ENCODE results near the gene AHR.
"Not testable (repeated sequence)": the region's sequence is repeated elsewhere in the genome, so short reads cannot be mapped to it uniquely, and the experiment has no call there.

AHR gene

DNA sequence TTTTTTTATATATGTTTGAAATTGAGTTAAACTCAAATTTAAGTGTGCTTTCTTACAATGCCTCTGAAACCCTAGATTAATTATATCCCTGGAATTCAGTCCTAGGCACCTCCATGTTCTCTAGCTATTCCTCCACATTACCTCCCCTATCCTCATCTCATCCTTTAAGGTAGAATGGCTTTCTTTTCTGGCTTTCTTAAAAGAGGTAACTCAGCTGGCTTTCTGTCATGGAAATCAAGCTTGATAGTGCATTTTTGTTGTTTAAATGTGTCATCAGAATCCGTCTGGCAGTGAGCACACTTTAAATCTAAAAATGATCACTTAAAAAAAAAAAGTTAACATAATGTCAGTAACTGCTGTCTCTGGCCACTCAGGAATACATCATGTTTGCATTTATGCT, 42.2 kb downstream of the AHR start:
- no peak overlapping the region for H3K4me3 Mint-ChIP-seq
- DNase-seq = no peak
- no peaks in the 10 kb centered on the region for H3K9me3 Mint-ChIP-seq
- no peak for ATAC-seq
- H3K4me1 Mint-ChIP-seq = peaks cover 3% of the 10 kb centered on the region
- H3K36me3 Mint-ChIP-seq (ENCODE audit: low read depth) = peaks cover 39% of the 10 kb centered on the region
- H3K27me3 Mint-ChIP-seq = no peaks in the 10 kb centered on the region
- no peak overlapping the region for H3K27ac Mint-ChIP-seq

DNA sequence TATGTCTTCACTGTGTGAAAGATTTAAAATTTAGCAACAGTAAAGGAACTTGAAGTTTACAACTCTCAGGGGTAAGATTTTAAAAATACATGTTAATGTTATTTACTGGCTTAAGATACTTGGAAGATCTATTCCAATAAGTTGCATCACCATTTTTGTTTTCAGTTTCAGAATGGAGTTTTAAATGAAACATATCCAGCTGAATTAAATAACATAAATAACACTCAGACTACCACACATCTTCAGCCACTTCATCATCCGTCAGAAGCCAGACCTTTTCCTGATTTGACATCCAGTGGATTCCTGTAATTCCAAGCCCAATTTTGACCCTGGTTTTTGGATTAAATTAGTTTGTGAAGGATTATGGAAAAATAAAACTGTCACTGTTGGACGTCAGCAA, 44.3 kb downstream of the AHR start:
- H3K36me3 Mint-ChIP-seq (ENCODE audit: low read depth) = peaks cover 34% of the 10 kb centered on the region
- no peak overlapping the region for H3K4me3 Mint-ChIP-seq
- H3K27me3 Mint-ChIP-seq = no peaks in the 10 kb centered on the region
- H3K27ac Mint-ChIP-seq = no peak overlapping the region
- DNase-seq = no peak
- peaks cover 3% of the 10 kb centered on the region for H3K4me1 Mint-ChIP-seq
- H3K9me3 Mint-ChIP-seq = no peaks in the 10 kb centered on the region
- no peak for ATAC-seq

DNA sequence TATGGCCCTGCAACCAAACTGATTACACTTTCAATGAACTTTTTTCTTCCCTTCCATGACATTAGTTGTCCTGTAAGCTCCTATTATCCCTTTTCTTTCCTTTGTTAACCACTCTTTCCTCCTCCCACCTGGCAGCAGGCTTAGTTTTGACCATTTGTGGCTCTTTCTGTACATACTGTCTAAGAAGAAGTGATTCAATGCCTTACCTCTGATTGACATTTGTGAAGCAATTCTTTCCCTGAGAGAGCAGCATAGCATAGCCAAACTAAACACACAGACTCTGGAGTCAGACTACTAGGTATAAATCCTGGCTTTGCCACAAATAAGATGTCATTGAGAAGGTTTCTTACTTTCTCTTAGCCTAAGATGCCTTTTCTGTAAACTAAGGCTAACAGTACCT, 48.9 kb downstream of the AHR start:
- Mint-ChIP-seq H3K27ac (no peak overlapping the region), H3K4me3 (no peak overlapping the region), H3K4me1 (peaks cover 12% of the 10 kb centered on the region), H3K36me3 (ENCODE audit: low read depth) (peaks cover 51% of the 10 kb centered on the region), H3K27me3 (no peaks in the 10 kb centered on the region), H3K9me3 (peaks cover 18% of the 10 kb centered on the region)
- no peak for DNase-seq
- ATAC-seq = no peak

DNA sequence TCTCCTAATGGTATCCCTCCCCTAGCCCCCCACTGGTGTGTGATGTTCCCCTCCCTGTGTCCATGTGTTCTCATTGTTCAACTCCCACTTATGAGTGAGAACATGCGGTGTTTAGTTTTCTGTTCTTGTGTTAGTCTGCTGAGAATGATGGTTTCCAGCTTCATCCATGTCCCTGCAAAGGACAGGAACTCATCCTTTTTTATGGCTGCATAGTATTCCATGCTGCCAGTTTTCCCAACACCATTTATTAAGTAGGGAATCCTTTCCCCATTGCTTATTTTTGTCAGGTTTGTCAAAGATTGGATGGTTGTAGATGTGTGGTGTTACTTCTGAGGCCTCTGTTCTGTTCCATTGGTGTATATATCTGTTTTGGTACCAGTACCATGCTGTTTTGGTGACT, 50.5 kb downstream of the AHR start:
- H3K4me3 Mint-ChIP-seq, H3K27me3 Mint-ChIP-seq, H3K27ac Mint-ChIP-seq, H3K4me1 Mint-ChIP-seq, DNase-seq, ATAC-seq: not testable (repeated sequence)
- H3K36me3 Mint-ChIP-seq (ENCODE audit: low read depth) = peaks cover 48% of the 10 kb centered on the region
- peaks cover 18% of the 10 kb centered on the region for H3K9me3 Mint-ChIP-seq

DNA sequence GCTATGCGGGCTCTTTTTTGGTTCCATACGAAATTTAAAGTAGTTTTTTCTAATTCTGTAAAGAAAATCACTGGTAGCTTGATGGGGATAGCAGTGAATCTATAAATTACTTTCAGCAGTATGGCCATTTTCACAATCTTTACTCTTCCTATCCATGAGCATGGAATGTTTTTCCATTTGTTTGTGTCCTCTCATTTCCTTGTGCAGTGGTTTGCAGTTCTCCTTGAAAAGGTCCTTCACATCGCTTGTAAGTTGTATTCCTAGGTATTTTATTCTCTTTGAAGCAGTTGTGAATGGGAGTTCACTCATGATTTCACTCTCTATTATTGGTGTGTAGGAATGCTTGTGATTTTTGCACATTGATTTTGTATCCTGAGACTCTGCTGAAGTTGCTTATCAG, 51.9 kb downstream of the AHR start:
- not testable (repeated sequence) for H3K27me3 Mint-ChIP-seq, H3K4me1 Mint-ChIP-seq, DNase-seq, H3K27ac Mint-ChIP-seq, ATAC-seq, H3K4me3 Mint-ChIP-seq
- H3K9me3 Mint-ChIP-seq = peaks cover 18% of the 10 kb centered on the region
- H3K36me3 Mint-ChIP-seq (ENCODE audit: low read depth) = peaks cover 46% of the 10 kb centered on the region

- peaks cover 32% of the 10 kb centered on the region for H3K36me3 Mint-ChIP-seq (ENCODE audit: low read depth)
- H3K4me1 Mint-ChIP-seq, DNase-seq, H3K4me3 Mint-ChIP-seq, H3K27ac Mint-ChIP-seq, ATAC-seq, H3K27me3 Mint-ChIP-seq: not testable (repeated sequence)
- H3K9me3 Mint-ChIP-seq = peaks cover 18% of the 10 kb centered on the region
Measured at GRCh38 chr7:17353650-17354419, 55.4 kb downstream of the AHR start.

- H3K9me3 Mint-ChIP-seq = peaks cover 18% of the 10 kb centered on the region
- ATAC-seq (no peak), DNase-seq (no peak)
- H3K27ac Mint-ChIP-seq = no peak overlapping the region
- H3K36me3 Mint-ChIP-seq (ENCODE audit: low read depth) = peaks cover 27% of the 10 kb centered on the region
- no peaks in the 10 kb centered on the region for H3K27me3 Mint-ChIP-seq
- peaks cover 9% of the 10 kb centered on the region for H3K4me1 Mint-ChIP-seq
- H3K4me3 Mint-ChIP-seq = no peak overlapping the region
Measured at GRCh38 chr7:17354473-17354872, 56.0 kb downstream of the AHR start.

GRCh38 chr7:17355050-17355449, 56.6 kb downstream of the AHR start:
- ATAC-seq = no peak

GRCh38 chr7:17357952-17358351, 59.5 kb downstream of the AHR start:
- H3K9me3 Mint-ChIP-seq = peaks cover 8% of the 10 kb centered on the region

More at GRCh38 chr7:17355050-17355449, 56.6 kb downstream of the AHR start:
- DNase-seq = no peak
- H3K9me3 Mint-ChIP-seq = peaks cover 18% of the 10 kb centered on the region
- H3K27me3 Mint-ChIP-seq = no peaks in the 10 kb centered on the region
- no peak overlapping the region for H3K27ac Mint-ChIP-seq
- H3K4me3 Mint-ChIP-seq = no peak overlapping the region
- peaks cover 9% of the 10 kb centered on the region for H3K4me1 Mint-ChIP-seq
- peaks cover 22% of the 10 kb centered on the region for H3K36me3 Mint-ChIP-seq (ENCODE audit: low read depth)

GRCh38 chr7:17359610-17360009, 61.2 kb downstream of the AHR start:
- H3K9me3 Mint-ChIP-seq = peaks cover 8% of the 10 kb centered on the region
- no peak overlapping the region for H3K27ac Mint-ChIP-seq
- no peak overlapping the region for H3K4me3 Mint-ChIP-seq
- no peaks in the 10 kb centered on the region for H3K27me3 Mint-ChIP-seq
- no peak for ATAC-seq
- no peaks in the 10 kb centered on the region for H3K36me3 Mint-ChIP-seq (ENCODE audit: low read depth)
- no peak for DNase-seq
- H3K4me1 Mint-ChIP-seq = no peaks in the 10 kb centered on the region

More at GRCh38 chr7:17357952-17358351, 59.5 kb downstream of the AHR start:
- peaks cover 3% of the 10 kb centered on the region for H3K36me3 Mint-ChIP-seq (ENCODE audit: low read depth)
- no peaks in the 10 kb centered on the region for H3K4me1 Mint-ChIP-seq
- DNase-seq (no peak), ATAC-seq (no peak)
- H3K27ac Mint-ChIP-seq = no peak overlapping the region
- H3K4me3 Mint-ChIP-seq = no peak overlapping the region
- no peaks in the 10 kb centered on the region for H3K27me3 Mint-ChIP-seq

DNA sequence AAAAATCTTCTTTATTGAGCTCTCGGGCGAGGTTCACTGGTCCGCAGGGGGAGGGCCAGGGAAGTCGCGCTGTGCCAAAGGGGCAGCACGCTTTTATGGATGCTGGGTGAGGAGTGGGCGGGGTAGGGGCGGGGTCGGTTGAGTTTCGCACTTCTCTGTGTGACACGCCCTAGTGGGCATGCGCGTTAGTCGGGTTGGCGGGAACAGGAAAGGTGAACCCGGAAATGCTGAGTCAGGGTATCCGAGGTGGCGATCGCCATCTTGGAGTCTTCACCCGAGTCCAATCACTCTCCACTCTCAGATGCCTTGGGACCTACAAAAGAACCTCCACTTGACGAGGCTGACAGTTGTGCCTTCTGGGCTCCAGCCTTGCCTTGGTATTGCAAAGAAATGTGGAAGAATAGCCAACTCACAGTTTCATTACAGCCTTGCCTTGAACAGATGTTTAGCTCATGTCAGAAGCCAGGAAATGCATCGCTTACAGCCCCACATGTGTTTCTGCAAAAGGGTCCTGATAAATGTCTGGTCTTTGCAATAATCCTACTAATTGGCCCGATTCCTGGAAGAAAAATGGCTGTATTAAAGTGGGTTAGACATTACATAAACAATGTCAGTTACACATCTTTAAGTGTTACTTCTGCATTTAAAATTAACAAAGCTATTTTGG, 64.1 kb downstream of the AHR start:
- H3K4me3 Mint-ChIP-seq = no peak overlapping the region
- no peak for DNase-seq
- no peaks in the 10 kb centered on the region for H3K36me3 Mint-ChIP-seq (ENCODE audit: low read depth)
- no peaks in the 10 kb centered on the region for H3K27me3 Mint-ChIP-seq
- H3K27ac Mint-ChIP-seq = no peak overlapping the region
- no peak for ATAC-seq
- no peaks in the 10 kb centered on the region for H3K4me1 Mint-ChIP-seq
- peaks cover 8% of the 10 kb centered on the region for H3K9me3 Mint-ChIP-seq

GRCh38 chr7:17364671-17365070, 66.2 kb downstream of the AHR start:
- Mint-ChIP-seq H3K4me3 (no peak overlapping the region), H3K27me3 (no peaks in the 10 kb centered on the region), H3K9me3 (peaks cover 8% of the 10 kb centered on the region), H3K4me1 (no peaks in the 10 kb centered on the region), H3K27ac (no peak overlapping the region), H3K36me3 (ENCODE audit: low read depth) (no peaks in the 10 kb centered on the region)
- DNase-seq = no peak
- no peak for ATAC-seq

GRCh38 chr7:17365775-17366174, 67.3 kb downstream of the AHR start:
- DNase-seq (no peak), ATAC-seq (no peak)
- no peaks in the 10 kb centered on the region for H3K4me1 Mint-ChIP-seq
- H3K4me3 Mint-ChIP-seq = no peak overlapping the region
- no peaks in the 10 kb centered on the region for H3K36me3 Mint-ChIP-seq (ENCODE audit: low read depth)
- H3K9me3 Mint-ChIP-seq = peaks cover 8% of the 10 kb centered on the region
- H3K27me3 Mint-ChIP-seq = no peaks in the 10 kb centered on the region
- no peak overlapping the region for H3K27ac Mint-ChIP-seq

DNA sequence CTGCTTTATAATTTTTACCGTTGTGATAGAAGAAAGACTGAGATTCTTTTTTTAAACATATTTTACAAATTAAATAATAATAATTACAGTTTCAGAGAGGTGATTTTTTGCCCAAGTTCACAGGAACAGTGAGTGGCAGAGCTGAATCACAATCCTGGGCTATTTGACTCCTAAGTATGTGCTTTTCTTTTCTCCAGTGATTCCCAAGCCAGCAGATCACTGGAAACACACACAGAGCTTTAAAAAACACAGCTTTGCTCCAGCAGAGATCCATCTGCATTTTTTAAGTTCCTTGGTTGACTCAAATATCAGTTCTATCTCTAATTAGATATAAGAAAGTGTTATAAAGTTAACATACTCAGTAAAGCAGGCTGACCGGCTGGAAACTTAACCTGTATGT, 69.0 kb downstream of the AHR start:
- Mint-ChIP-seq H3K27me3 (no peaks in the 10 kb centered on the region), H3K9me3 (no peaks in the 10 kb centered on the region), H3K4me3 (no peak overlapping the region), H3K36me3 (ENCODE audit: low read depth) (no peaks in the 10 kb centered on the region), H3K27ac (no peak overlapping the region), H3K4me1 (peaks cover 3% of the 10 kb centered on the region)
- no peak for DNase-seq
- no peak for ATAC-seq

DNA sequence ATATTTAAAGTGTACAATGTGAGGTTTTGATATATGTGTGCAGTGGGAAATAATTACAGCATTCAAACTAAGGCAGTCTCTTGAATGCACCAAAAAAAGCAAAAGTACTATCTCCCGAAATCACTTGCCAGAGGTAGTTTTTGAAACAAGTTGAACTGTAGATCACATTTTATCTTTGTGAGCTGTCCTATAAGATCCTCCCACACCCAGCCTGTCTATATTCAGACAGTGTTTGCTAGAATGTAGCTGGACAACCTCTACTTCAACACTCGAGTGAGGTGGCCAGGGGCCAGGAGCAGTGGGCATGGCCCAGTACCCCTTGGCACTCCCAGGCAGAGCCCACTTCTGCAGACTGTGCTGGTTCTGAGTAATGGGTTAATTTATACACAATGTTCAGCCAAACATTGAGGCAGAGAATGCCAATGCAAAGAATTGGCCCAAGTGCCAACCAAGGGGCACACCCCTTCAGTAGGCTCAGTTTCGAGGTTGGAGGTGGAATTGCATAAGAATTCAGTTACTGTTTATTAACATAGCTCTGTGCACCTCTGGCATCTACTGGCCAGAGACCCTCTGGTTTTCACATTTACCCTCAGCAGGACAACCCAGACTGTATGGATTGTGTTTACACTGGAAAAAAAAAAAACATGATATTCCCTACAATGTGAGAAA, 70.5 kb downstream of the AHR start:
- Mint-ChIP-seq H3K9me3 (no peaks in the 10 kb centered on the region), H3K36me3 (ENCODE audit: low read depth) (no peaks in the 10 kb centered on the region), H3K4me1 (peaks cover 3% of the 10 kb centered on the region), H3K4me3 (no peak overlapping the region), H3K27me3 (no peaks in the 10 kb centered on the region), H3K27ac (no peak overlapping the region)
- ATAC-seq (no peak), DNase-seq (no peak)

All from activated naive CD8-positive, alpha-beta T cell treated with anti-CD3 and anti-CD28 coated beads, Interleukin-2, amount 50 U/mL, for 24 hours (primary cell).